Astrocyte (in vitro differentiated cells and primary cell): Measurements from ENCODE around the gene ZNF674.
"Not testable (repeated sequence)": the region's sequence is repeated elsewhere in the genome, so short reads cannot be mapped to it uniquely, and the experiment has no call there.

Experiments used
- EZH2 ChIP-seq: IDR thresholded peaks from 2 replicates; pipeline ENCODE4 v1.6.1; 2012; ENCODE audit warnings: mild to moderate bottlenecking, low read length, inconsistent platforms; ENCODE audit not compliant: insufficient read depth
- TF ChIP-seq, protein P1 (sequence below): IDR thresholded peaks from 2 replicates; pipeline ENCODE4 v1.5.1; 2011; ENCODE audit warnings: low read depth, mild to moderate bottlenecking, inconsistent platforms, low read length, moderate library complexity; ENCODE audit not compliant: insufficient read depth

DNA sequence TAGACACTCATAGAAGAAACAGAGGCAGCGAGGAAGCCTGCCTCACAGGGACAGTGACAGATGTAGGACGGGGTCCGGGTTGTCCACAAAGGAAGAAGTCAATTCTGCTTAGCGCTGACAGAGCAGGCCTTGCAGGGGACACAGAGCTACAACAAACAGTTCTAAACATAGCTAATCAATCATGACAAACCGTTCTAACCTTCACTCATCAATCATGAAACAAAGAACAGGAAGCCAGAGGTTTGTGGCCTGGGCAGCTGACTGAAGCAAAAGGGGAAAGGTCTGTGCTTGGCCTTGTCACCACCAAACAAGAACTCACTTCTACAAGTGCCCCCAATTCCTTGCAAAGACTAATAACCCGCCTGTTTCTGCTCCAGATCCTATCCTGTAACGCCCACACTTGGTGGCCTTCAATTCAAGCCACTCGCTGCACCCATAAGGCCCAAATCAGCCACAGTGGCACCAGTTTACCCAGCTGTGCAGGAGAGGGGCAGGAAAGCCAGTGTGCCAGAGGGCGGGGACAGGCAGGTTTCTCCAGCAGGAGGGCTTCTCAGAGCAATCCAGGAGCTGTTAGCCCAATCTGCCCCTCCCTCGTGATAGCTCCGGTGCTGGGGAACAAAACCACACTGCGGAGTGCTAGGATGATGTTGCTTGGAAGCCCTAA, 15.3 kb downstream of the ZNF674 start:
- TF ChIP-seq, protein P1, sequence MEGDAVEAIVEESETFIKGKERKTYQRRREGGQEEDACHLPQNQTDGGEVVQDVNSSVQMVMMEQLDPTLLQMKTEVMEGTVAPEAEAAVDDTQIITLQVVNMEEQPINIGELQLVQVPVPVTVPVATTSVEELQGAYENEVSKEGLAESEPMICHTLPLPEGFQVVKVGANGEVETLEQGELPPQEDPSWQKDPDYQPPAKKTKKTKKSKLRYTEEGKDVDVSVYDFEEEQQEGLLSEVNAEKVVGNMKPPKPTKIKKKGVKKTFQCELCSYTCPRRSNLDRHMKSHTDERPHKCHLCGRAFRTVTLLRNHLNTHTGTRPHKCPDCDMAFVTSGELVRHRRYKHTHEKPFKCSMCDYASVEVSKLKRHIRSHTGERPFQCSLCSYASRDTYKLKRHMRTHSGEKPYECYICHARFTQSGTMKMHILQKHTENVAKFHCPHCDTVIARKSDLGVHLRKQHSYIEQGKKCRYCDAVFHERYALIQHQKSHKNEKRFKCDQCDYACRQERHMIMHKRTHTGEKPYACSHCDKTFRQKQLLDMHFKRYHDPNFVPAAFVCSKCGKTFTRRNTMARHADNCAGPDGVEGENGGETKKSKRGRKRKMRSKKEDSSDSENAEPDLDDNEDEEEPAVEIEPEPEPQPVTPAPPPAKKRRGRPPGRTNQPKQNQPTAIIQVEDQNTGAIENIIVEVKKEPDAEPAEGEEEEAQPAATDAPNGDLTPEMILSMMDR = not testable (repeated sequence)
- not testable (repeated sequence) for TF ChIP-seq EZH2
